Measurements from ENCODE around the gene PRSS2. TPM values are rescaled to one million over a fixed set of nuclear protein-coding genes. Genes with fewer than 3 reads are reported as not detected.

PRSS2 gene
- total RNA-seq, 1 experiment from 2014 or later: 22.4 TPM

- intact Hi-C loops (cut with micrococcal nuclease; ENCODE audit: unreplicated experiment) (no loop called here), in situ Hi-C loops (cut with HindIII; ENCODE audit: low pct_unique_long_range_greater_than_20kb, low sequenced_read_pairs) (no loop called here)
- Histone ChIP-seq H3K36me3 (ENCODE audit: control insufficient read depth, insufficient read depth, low read length) (no peaks in the 10 kb centered on the region), H3K9me3 (ENCODE audit: control insufficient read depth, insufficient read depth, low read depth, low read length) (no peaks in the 10 kb centered on the region), H3K4me3 (ENCODE audit: low read depth in 2 of 2, low read length in 2 of 2) (no peak overlapping the region), H3K4me1 (ENCODE audit: control insufficient read depth, insufficient read depth, low read length) (no peaks in the 10 kb centered on the region), H3K27me3 (ENCODE audit: control insufficient read depth, insufficient read depth, low read length) (no peaks in the 10 kb centered on the region), H3K27ac (ENCODE audit: low read length) (no peak overlapping the region)
- ChIA-PET CTCF (no interaction called here), POLR2A (no interaction called here)
- DNase-seq (ENCODE audit: low read depth, low spot score) (no peak), ATAC-seq (no peak)
- no peak for TF ChIP-seq REST (IDR thresholded peaks at IDR 0.05; ENCODE audit: insufficient read depth in 1 of 2, low read depth in 2 of 2, low read length in 1 of 2)
- no peak for TF ChIP-seq POLR2AphosphoS5 (IDR thresholded peaks at IDR 0.05; ENCODE audit: low read depth, low read length)
- TF ChIP-seq SIN3A (IDR thresholded peaks at IDR 0.05; ENCODE audit: borderline replicate concordance, insufficient read depth, low read depth, low read length): no peak
- no peak for TF ChIP-seq CTCF (IDR thresholded peaks at IDR 0.05)
- no peak for TF ChIP-seq TCF7L2 (IDR thresholded peaks at IDR 0.05; ENCODE audit: low read depth, low read length)
- BruUV-seq (replicated peaks): no TSS peak
Measured at GRCh38 chr7:142772673-142773072, 1.9 kb downstream of the PRSS2 start.

- no peak for TF ChIP-seq SIN3A (IDR thresholded peaks at IDR 0.05; ENCODE audit: borderline replicate concordance, insufficient read depth, low read depth, low read length)
- no peak for TF ChIP-seq POLR2AphosphoS5 (IDR thresholded peaks at IDR 0.05; ENCODE audit: low read depth, low read length)
- no peak for TF ChIP-seq TCF7L2 (IDR thresholded peaks at IDR 0.05; ENCODE audit: low read depth, low read length)
- DNase-seq (ENCODE audit: low read depth, low spot score) (no peak), ATAC-seq (no peak)
- POLR2A ChIA-PET: no interaction called here
- no peak overlapping the region for H3K27ac ChIP-seq (ENCODE audit: low read length)
- H3K27me3 ChIP-seq (ENCODE audit: control insufficient read depth, insufficient read depth, low read length): no peaks in the 10 kb centered on the region
- no peak overlapping the region for H3K4me3 ChIP-seq (ENCODE audit: low read depth in 2 of 2, low read length in 2 of 2)
- CTCF ChIA-PET: no interaction called here
- no peaks in the 10 kb centered on the region for H3K9me3 ChIP-seq (ENCODE audit: control insufficient read depth, insufficient read depth, low read depth, low read length)
- no TSS peak for BruUV-seq (replicated peaks)
- H3K4me1 ChIP-seq (ENCODE audit: control insufficient read depth, insufficient read depth, low read length): no peaks in the 10 kb centered on the region
- intact Hi-C loops (cut with micrococcal nuclease; ENCODE audit: unreplicated experiment) (no loop called here), in situ Hi-C loops (cut with HindIII; ENCODE audit: low pct_unique_long_range_greater_than_20kb, low sequenced_read_pairs) (no loop called here)
- H3K36me3 ChIP-seq (ENCODE audit: control insufficient read depth, insufficient read depth, low read length): no peaks in the 10 kb centered on the region
Measured at GRCh38 chr7:142773230-142773629, 2.5 kb downstream of the PRSS2 start.

- no TSS peak for BruUV-seq (replicated peaks)
- in situ Hi-C loops (cut with HindIII; ENCODE audit: low pct_unique_long_range_greater_than_20kb, low sequenced_read_pairs): no loop called here
- TF ChIP-seq CTCF (IDR thresholded peaks at IDR 0.05): no peak
- TF ChIP-seq POLR2AphosphoS5 (IDR thresholded peaks at IDR 0.05; ENCODE audit: low read depth, low read length): no peak
- TF ChIP-seq TCF7L2 (IDR thresholded peaks at IDR 0.05; ENCODE audit: low read depth, low read length): no peak
- TF ChIP-seq REST (IDR thresholded peaks at IDR 0.05; ENCODE audit: insufficient read depth in 1 of 2, low read depth in 2 of 2, low read length in 1 of 2): no peak
- no peak for TF ChIP-seq SIN3A (IDR thresholded peaks at IDR 0.05; ENCODE audit: borderline replicate concordance, insufficient read depth, low read depth, low read length)
- Histone ChIP-seq H3K4me1 (ENCODE audit: control insufficient read depth, insufficient read depth, low read length) (no peaks in the 10 kb centered on the region), H3K27me3 (ENCODE audit: control insufficient read depth, insufficient read depth, low read length) (no peaks in the 10 kb centered on the region), H3K27ac (ENCODE audit: low read length) (no peak overlapping the region), H3K36me3 (ENCODE audit: control insufficient read depth, insufficient read depth, low read length) (no peaks in the 10 kb centered on the region), H3K4me3 (ENCODE audit: low read depth in 2 of 2, low read length in 2 of 2) (no peak overlapping the region), H3K9me3 (ENCODE audit: control insufficient read depth, insufficient read depth, low read depth, low read length) (no peaks in the 10 kb centered on the region)
- ChIA-PET CTCF (no interaction called here), POLR2A (no interaction called here)
- DNase-seq (ENCODE audit: low read depth, low spot score): no peak
- no peak for ATAC-seq
- intact Hi-C loops (cut with micrococcal nuclease; ENCODE audit: unreplicated experiment): no loop called here
Measured at GRCh38 chr7:142773937-142774744, 3.4 kb downstream of the PRSS2 start.
